Measurements from ENCODE around the gene SPATA31E1.

The SPATA31E1 gene

DNA sequence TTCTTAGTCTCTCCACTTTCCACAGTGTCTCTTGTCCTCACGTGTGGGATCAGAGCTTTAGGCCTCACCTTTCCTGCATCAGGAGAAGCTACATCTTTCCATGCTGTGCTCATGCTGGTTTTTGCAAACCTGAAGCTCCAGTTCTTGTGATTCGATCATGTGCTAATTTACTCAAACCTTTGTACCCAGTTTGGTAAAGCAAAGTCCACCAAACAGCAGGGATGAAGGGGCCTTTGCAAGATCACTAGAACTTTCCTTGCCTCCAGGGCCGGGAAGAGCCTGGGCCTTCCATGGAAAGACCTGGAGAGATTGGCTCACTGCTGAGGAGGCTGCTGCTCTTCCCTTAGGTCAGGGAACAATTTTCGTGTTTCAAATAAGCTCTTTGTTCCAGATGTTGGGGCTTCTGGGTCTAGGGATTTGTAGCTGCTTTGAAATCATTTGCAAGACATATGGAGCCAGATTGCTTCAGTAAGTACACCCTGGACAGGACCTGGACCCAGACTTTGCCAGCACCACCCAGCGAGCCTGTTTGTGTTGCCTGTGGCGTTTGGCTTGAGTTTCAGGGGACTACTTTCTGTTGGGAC lies 18.7 kb upstream of the SPATA31E1 start:
- no peak for DNase-seq

DNA sequence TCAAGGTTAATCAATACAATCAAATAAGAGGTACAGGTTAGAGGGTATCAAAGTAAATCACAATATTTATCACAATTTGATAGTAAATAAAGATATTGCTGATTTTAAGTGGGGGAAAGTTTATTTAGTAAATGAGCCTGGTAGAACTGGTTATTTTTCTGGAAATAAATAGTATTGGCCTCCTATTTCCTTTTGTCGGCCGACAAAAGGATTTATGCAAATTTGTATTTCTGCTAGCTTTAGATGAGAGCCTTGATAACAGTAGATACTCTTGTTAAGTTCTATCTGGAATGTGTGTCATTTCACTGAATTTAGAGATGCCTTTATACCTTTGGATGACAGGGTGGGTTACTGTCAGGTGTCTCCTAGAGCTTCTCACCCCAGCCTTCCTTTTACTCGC lies 17.8 kb upstream of the SPATA31E1 start:
- DNase-seq, result no peak

DNA sequence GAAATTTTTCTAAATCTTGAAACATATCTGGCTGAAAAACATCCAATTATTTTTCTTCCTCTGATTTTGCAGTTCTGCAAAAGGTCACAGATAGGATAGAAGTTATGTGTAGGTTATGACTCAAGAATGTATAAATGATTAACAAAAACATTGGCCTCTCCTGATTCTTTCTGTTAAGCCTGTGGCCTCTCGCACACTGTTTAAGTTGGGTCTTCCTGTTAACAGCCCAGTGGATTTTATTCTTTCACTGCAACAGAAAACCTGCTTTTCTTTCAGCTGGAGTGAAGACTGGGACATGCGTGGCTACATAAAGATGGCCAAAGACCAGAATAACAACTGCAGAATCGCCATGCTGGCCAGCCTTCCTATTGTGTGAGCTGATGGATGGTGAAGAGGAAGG lies 17.1 kb upstream of the SPATA31E1 start:
- DNase-seq, result no peak

DNA sequence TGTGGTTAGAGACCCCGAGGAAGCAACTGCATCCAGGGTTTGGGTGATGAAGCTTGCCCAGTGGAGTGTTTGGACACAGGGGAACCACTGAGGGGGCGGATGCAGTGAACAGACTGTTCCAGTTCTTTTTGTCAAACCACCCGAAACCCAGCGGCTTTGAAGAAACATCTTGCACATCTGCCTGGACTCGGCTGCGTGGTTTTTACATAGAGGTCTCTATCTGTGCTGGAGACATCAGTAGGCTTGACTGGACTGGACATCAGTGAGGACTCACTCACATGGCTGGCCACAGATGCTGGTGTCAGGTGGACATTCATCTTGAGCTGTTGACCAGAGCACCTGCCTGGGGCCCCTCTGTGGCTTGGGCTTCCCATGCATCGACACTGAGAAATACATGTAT lies 15.3 kb upstream of the SPATA31E1 start:
- DNase-seq, result no peak

DNA sequence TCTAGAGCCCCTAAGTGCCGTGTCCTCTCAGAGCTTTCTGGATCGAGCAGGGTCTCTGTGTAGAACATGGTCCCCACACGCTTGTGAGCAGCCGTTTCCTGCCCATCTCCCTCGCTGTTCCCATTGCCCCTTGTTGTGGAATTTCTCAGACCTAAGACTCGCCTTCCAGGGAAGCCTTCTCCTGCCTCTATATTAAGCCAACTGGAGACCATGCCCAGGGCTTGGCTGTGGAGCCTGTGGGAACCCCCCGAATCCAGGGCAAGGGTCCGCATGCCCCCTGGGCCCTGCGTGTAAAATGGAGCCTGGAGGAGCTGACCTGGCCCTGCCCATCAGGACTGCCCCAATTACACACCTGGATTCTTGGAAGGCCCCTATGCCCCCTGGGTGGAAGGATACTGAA lies 14.5 kb upstream of the SPATA31E1 start:
- DNase-seq, result no peak

DNA sequence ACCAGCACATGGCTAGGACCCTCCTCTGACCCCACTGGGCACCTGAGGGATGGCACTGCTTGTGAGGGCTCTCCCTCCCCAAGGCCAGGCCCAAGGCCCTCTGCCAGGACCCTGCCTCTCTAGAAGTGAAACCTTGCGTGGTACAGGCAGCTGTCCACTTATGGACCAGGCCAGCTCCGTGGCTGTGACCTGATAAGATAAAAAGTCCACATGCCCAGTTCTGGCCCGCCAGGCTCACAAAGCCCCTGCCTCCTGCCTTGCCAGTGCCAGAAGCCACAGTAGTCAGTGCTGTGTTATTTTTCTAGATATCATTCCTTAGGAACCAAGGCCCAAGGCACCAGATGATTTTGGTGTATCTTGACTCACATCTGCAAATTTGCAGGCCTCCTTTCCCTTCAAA lies 14.0 kb upstream of the SPATA31E1 start:
- DNase-seq, result no peak

DNA sequence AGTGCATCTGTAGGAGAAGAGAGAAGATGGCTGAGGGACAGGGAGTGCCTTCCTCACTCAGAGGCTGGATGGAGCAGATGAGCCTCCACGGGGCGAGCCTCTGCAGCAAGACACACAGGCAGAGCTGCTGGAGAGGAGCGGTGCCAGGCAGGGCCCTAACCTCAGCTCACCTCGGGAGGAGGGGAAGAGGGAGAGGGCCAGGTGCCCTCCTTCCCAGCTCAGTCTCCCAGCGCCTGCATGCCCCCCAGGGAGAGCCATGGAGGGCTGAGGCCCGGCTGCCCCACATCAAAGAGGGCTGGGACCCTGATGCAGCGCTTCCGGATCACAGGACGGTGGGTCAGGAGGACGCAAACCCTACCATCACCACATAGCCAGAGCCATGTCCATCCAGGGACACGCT lies 13.6 kb upstream of the SPATA31E1 start:
- DNase-seq, result no peak

DNA sequence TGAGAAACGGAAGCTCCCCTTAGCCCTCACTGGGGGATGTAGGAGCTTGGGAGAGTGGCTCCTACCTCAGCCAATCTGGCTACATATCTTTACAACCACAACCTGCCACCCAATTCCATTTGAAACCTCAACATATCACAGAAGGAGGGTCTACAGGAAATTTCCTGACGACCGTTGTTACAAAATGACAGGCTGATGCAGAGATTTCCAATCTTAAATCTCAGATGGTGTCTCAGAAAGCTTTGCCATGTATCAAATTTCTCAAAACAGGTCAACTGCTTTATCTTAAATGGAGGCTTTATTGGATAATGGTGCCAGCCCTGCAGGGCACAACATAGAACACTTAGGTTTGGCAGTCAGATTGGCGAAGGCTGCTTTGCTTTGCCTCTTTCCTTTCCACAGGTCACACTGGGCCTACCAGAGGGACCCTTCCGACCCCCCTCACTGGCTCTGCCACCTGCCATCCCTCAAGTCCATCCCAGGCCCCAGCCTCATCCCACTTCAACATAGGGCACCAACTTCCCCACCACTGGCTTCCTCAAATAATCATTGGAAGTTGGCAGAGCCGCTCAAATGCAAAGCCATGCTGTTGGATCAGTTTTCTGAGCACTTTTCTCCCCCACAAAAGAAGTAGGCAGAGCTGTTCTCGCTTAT lies 11.1 kb upstream of the SPATA31E1 start:
- DNase-seq, result no peak

DNA sequence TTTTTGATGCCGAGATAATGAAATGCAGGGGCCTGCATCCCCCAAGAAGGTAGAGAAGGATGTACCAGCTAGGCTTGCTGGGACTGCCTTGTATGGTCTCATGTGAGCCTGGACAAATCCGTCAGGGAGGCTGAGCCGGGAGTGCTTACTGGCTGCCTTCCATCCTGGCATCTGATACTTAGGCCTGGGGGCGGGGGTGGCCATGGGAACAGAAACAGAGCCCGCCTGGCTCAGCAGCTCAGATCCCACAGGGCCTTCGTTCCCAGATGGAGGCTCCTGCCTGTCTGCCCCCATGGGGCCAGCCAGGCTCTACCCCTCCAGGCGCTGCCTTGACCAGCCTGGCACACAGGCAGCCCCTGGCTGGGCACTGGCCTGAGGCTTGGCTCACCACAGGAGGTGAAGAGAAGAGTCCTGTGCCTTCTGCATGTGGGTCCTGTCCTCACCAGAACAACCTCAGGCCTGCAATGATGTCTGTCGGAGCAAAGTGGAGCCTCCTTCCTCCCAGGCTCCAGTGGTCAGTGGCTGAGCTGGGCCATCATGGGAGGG lies 10.5 kb upstream of the SPATA31E1 start:
- DNase-seq, result no peak

DNA sequence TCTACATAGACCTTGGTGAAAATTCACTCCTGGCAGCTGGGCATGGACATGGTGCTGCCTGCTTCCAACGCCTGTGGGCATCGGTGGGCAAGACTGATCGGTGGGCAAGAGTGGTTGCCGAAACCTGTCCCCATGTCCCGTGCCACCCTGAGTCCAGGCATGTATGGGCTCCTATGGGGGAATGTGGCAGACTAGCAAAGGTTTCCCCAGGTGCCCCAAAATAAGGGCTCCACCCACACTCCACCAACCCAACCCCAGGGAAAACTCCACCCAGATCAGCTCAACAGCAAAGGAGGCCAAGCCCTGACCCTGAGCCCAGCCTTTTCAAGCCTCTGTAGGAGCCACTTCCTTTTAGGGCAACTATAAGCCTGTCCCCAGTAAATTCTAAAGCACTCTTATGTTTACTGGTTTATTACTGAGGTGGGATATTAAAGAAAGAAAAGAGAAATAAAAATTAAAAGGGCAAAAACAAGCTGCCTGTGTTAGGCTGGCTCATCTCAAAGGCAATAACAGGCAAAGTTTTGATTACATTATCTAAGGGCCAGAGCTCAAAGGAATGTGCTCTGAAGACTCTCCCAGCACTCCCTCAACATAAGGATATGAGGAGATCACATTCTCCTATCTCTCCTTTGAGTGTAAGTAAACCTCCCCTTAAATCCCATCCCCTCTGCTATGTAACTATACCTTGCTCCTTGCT lies 8.9 kb upstream of the SPATA31E1 start:
- no peak for DNase-seq

DNA sequence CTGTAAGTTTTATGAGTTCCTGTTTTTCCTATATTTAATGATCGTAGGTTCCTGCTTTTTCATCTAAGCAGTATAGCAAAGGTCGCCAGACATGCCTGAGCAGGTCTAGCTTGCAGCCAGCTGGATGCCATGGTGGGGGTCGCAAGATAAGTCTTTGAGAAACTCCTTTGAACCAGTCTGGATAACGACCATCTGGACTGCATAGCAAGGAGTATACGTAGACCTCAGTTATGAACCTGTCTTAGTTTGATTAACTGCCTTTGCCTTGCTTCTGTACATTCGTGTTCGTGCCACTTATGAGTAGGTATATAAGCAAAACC lies 8.4 kb upstream of the SPATA31E1 start:
- no peak for DNase-seq

DNA sequence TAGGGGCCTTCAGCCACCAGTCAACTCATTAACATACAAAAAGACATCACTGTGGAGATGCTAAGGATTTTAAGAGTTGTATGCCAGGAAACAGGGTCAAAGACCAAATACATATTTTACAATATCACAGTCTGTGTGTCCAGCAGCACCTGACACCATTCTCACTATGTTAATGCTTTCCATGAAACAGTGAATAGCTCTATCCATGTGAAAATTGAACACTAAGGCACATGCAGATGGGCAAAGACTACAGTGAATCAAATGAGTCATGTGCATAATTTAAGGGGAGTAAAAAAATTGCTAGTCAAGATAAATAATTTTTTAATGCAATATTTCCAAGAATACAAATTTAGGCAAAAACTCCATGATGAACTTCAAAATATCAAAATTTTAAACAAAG lies 7.6 kb upstream of the SPATA31E1 start:
- DNase-seq, result no peak

DNA sequence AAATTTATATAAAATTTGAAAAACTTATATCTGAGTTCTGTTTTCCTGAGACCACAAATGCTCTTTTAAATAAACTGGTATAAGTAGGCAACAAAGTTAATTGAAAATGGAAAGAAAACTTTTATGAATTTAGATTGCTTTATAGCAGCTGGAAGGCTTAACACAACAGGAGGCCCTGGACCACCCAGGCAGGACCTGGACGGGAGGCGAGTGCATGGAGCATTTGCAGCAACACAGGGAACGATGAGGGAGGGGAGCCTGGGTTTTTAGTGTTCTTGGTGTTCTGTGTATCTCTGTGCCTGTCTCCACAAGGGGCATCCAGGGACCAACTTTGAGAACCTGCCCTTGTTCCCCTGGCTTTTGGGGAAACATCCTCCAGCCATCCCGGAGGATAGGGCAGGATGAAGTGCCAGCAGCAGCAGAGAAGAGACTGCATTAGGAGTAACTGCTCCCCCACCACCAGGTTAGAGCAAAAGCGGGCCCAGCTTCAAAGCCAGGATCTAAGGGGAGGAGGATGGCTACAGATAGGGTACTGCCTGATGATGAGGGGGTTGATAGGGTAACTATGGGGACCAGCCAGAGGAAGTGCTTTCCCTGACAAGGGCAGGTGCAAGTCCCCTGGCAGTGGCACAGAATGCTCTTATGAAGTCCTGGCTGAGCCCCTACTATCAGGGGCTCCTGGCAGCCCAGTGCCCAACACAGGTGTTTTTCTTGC lies 6.7 kb upstream of the SPATA31E1 start:
- no peak for DNase-seq

DNA sequence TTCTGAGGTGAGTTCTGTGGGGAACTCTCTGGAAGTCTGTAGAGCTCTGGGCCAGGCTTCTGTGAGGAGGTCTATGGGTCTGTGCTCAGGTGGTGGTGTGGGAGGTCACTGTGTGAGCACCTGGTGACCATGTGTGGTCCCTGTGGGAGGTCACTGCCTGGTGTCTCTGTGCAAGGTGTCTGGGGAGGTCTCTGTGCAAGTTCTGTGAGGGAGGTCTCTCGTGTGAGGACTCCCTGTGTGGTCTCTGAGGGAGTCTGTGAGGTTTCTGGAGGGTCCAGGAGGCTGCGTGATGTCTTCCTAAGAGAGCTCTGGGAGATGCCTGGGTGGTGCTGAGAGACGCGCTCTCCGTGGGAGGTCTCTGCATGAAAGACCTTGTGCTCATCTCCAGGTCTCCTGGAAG lies 6.0 kb upstream of the SPATA31E1 start:
- no peak for DNase-seq

DNA sequence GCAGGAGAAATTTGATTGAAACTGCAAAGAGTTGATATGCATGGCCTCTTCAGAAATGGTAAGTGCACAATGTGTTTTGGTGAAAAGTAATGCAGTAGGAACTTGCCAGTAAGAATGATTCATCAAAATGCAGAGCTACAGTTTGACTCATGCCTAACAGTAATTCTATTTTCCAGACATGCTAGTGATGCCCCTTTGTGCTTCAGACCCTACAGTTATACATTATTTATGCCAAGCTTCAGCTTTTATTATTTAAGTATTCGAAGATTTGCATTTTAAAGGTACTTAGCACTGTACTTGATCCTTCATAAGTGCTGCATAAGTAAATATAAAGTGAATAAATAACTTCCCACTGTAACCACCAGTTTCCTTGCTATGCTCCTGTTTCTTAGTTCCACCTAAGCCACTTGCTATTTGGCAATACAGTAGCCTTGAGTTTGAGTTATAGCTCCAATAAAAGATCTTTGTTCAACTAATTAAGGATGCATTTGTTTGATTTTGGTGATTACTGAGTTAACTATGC lies 3.6 kb upstream of the SPATA31E1 start:
- no peak for DNase-seq

DNA sequence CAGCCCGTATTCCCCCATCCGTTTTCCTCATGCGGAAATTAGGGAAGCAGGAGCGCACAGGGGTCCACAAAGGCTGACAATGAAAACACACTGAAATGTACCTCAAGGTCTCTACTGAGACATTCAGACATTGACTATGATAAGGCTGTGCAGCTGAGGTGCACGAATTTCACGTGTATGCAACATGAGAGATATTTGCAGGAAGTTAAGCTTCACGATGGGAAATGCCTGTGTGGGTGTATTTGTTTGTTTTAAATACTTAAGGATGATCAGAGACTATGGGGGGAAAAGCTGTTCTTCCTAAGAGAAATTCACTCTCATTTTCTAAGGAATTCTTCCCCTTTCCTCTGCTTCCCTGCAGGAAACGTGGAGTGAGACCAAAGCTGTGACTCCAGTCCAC lies 2.6 kb upstream of the SPATA31E1 start:
- no peak for DNase-seq

DNA sequence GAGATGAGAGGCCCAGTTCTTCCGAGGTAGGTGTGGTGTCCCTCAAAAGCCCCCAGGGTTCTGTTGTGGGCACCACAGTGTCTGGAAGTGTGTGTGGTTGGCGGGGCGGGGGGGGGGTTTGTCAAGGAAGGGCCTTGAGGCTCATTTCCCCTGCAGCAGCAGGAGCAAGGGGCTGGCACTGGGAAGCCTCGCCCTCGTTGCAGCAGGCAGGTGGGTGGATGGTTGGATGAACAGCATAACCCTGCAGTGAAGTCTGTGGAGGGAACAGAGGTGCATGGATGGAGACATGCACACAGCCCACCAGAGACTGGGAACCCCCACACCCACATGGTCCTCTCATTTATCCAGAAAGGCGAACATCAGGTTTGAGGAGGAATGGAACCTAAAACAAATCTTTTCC lies 2.0 kb upstream of the SPATA31E1 start:
- DNase-seq, result no peak

DNA sequence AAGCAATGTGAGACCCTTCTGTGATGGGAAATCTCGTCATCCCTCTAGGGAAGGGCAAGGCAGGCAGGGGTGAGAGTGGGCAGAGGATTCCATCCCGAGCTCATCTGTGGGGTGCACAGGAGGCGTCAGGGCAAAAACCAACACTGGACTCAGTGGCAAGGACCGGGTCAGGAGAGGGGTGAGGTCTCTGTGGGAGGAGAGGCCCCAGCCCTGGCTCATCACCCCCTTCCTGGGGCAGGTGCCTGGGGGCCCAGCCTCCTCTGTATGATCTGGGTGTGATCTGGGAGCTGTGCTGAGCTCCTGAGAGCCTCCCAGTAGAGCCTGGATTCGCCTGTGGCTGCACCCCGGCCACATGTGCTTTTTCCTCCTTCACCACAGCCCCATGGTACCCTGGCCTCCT lies 597 bp downstream of the SPATA31E1 start:
- DNase-seq, result no peak

DNA sequence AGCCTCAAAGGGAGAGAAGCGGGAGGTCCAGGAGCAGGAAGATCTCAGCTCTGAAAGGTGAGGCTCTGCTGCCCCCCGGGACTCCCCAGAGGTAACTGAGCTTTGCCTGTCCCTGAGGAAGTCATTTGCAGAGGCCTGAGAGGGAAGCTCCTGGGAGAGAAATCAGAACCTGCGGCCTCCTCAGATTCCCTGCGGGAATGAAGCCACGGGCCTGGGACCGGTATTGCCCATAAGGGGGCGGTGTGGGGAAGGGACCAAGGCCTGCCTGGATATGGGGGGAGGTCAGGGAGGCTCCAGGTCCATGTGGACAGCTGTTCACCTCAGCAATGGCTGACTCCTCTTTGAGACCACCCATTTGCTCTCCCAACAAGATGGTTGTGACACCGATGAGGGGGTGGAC lies 1.3 kb downstream of the SPATA31E1 start:
- no peak for DNase-seq

DNA sequence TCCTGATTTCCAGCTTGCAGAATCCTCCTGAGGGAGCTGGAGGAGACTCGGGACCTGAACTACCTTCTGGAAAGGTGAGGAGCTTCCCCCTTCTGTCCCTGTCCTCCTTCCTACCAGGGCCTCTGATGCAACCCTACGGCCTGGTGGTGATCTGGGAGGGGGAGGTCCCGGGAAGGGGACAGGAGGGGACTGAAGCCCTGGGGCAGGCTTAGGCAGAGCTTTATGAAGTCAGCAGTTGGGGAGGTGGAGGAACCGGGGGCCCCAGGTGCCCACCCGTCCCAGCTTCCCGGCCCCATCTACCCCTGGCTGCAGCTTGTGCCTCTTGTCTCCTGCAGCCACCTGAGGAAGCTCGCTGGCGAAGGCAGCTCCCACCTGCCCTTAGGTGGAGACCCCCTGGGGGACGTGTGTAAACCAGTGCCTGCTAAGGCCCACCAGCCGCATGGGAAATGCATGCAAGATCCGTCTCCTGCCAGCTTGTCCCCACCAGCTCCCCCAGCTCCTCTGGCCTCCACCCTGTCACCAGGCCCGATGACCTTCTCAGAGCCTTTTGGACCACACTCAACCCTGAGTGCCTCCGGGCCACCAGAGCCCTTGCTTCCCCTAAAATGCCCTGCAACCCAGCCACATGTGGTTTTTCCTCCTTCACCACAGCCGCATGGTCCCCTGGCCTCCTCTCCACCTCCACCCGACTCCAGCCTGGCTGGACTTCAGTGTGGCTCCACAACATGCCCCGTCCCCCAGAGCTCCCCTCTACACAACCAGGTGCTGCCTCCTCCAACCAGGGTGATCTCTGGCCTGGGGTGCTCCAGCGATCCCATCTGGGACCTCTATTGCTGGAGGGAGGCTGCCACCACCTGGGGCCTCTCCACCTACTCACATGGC lies 2.1 kb downstream of the SPATA31E1 start:
- no peak for DNase-seq

DNA sequence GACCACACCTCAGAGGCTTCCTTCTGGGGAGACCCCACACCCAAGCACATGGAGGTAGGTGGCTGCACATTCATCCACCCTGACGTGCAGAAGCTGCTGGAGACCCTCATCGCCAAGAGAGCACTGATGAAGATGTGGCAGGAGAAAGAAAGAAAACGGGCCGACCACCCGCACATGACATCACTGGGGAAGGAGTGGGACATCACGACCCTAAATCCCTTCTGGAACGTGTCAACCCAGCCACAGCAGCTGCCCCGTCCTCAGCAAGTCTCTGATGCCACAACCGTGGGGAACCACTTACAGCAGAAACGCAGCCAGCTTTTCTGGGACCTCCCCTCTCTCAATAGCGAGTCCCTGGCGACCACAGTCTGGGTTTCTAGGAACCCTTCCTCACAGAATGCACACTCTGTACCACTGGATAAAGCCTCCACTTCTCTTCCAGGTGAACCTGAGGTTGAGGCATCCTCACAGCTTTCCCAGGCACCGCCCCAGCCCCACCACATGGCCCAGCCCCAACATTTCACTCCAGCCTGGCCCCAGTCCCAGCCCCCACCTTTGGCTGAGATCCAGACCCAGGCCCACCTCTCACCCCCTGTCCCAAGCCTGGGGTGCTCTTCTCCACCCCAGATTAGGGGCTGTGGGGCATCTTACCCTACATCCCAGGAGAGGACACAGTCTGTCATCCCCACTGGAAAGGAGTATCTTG lies 3.0 kb downstream of the SPATA31E1 start:
- no peak for DNase-seq
